Effector CD4-positive, alpha-beta T cell (primary cell): ENCODE data around the gene UQCR10.

ENCODE experiments used
- DNase-seq: peaks from one replicate; pipeline ENCODE4 v3.0.0-alpha.2; 2020

Gene UQCR10

DNA sequence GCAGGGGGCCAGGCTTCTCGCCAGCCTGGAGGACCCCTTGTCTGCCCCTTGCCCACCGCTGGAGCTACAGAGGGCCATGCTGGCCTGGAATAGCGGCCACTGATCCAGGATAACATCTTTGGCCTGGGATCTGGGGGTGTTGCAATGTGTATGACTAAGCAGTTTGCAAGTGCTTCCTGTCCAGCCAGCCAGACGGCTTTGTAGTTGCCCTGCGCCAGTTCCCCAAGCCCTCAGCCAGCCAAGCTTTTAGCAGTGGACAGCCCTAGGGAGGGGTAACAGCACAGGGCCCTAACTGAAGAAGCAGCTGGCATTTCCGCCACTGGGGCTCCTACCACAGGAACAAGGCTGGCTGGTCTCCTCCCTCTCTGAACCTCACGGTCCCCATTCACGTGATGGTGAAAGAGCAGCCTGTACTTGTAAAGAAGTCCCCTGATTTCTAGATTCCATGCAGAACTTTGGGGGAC lies 32.1 kb downstream of the UQCR10 start:
- no peak for DNase-seq

DNA sequence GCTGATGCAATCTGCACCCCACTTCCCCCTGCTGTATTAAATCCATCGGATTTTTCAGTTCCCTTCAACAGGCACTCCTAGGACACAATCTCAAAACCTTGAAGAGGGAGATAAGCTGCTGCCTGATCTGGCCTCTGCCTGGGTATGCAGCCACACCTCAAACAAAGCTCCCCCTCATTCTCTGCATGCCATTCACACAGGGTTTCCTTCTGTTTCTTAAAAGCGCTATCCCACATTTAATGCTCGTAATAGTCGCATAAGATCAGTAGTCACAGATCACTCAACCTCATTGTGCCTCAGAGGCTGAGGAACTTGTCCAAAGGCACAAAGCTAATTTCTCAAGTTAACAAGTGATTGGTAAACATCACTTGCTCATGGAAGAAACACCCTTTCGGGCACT lies 34.0 kb downstream of the UQCR10 start:
- DNase-seq, result no peak

DNA sequence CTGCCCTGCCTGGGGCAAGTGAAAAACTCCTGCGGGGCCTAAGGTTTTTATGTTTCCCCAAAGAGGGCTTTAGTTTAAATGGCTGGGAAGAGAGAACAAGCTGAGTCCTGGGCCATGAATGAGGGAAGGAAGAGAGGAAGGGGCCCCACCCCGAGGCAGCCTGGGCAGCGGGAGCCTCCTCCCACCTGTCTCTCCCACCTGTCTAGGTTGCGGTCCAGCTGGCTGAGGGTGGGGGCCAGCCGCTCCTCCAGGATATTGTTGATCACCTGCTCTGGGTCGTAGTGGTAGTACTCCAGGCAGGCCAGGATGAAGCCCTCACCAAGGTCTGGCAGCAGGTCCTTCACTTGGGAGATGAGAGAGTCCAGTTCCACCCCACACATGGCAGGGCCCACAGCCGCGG lies 34.6 kb downstream of the UQCR10 start:
- no peak for DNase-seq

DNA sequence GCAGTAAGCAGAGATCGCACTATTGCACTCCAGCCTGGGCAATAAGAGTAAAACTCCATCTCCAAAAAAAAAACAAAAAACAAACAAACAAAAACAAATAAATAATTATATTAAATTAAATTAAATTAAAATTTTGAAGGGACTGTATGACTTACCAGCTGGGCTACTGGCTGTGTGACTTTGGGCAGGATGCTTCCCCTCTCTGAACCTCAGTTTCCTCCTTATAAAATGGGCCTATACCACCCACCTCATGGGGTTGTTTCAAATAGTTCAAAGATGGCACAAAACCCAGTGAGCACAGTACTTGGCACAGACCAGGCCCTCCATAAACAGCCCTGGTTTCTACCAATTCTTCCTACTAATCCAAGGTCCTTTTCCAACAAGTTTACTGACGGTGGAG lies 36.0 kb downstream of the UQCR10 start:
- no peak for DNase-seq

DNA sequence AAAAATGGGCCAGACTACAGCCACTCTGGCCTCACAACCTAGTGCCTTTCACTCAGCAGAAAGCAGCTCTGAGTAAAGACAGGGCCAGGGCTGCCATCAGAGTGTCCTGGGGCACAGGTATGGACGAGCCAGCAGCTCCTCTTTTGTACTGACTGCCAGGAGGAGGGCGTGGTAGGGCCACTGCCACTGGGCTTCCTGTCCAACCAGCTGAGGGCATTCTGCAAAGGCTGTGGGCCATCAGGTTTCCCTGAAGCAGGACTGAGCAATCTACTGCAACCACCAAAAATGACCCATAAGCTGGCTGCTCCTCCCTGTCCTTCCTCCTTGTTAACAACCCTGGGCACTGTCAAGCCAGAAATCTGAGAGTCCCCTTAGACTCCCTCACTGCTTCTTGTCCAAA lies 37.8 kb downstream of the UQCR10 start:
- DNase-seq, result no peak

DNA sequence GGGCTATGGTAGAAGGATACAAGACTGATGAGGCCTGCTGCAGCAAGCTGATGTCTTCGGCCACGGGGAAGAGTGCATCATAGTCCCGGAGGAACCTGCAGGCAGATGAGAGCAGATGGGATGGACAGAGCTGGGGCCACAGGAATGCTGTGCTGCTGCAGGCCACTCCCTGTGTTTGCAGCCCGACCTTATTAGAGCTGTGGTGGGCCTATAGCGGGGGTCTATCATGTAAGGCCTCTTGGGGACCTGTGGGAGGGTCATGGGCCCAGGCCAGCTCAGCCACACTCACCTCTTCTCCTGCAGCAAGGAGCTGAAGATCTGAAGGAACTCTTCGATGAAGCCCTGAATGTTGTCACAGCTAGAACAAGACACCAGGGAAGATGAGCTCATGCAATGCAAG lies 39.0 kb downstream of the UQCR10 start:
- no peak for DNase-seq

DNA sequence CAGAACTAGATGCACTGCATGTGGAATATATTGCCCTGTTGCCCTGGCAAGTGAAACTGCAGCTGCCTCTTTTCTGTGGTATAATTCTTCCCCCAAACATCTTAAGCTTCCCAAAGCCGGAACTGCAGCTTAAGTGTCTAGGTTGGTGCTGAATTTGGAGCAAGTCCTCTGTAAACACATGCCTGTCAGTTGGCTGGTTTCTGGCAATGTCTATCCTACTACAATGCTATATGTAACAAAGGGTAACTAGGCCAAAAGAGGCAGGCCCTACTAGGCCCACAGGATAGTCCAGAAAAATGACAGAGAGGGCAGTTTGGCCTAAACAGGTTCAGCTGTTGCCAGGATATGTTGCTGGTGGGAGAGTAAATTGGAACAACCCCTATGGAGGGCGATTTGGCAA lies 43.0 kb downstream of the UQCR10 start:
- DNase-seq, result no peak

DNA sequence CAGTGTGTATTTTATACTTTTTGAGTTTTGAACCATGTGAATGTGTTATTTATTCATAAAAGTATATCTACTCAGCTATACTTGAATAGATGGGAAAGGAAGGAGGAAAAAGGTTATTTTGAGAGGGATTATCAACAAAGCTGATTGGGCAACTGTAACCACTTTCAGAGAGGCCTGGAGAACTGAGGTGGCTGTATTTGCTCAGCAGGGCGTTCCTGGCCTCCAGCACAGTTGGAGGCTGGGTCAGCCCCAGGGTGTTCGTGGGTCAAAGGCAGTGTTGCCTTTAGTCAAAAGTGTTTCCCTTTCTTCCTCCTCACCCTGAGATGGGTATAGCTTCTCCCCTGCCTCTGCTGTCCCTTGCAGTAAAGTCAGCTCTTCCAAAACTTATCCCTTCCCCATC lies 44.2 kb downstream of the UQCR10 start:
- DNase-seq, result no peak

DNA sequence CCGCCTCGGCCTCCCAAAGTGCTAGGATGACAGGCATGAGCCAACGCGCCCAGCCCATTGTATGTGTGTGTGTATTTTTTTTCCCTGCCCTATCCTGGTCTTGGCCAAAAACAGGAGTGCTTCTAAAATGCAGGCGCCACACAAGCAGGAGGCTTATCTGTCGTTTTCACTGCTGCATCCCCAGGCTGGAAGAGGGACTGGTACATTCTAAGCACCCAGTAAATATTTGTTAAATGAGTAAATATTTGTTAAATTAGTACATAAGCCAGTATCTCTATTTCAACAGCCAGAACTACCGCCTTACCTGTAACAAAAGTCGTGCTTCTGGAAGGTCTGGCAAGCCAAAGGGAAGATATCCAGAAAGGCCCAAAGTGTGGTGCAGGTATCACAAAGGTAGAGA lies 46.0 kb downstream of the UQCR10 start:
- no peak for DNase-seq

DNA sequence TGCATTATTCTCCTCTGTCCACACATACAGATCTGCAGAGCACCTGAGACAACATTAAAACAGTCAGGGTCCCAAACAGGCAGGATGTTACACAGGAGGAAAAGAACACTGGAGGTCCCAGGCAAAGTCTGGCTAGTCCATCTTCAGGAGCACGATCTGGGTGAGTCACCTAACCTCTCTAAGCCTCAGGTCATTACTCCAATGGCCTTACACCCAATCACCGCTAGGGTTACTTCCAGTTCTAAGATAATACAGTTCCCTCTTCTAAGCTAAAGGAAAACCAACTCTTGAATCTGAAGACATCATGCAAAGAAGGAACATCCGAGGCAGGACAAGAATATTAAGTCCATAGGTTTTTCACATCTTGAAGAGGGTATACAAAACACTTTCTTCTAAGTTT lies 46.4 kb downstream of the UQCR10 start:
- no peak for DNase-seq

DNA sequence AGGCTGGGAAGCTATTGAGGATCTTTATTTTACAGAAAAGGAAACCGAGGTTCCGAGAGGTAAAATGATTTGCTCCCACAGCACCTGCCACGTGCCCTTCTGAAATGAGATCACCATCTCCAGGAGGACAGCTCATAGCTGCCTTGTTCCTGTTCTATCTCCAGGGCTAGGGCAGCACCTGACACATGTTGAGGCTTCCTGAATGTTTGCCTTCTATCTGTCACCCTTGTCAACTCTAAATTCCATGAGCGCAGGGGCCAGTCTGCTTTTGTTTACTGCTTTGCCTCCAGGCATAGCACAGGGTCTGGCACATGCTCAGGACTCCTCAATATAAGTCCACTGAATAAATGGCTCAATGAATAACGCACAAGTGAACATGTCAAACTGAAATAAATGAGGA lies 46.8 kb downstream of the UQCR10 start:
- DNase-seq, result no peak

DNA sequence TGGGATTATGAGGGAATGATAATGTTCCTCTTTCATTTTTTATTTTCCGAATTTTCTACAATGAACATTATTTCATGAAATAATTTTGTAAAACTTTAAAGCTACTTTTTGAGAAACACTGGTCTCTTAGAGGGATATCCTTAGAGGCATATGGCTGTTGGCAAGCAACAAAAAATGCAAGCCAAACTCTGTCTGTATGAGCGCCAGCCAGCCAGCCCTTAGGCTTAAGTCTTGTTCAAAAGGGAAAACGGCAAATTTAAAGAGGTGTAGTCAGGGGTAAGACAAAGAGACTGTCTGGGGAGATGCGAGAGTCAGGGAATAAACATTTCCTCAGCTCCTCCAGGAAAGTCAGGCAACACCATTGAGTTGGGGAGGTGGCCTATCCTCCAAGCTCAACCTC lies 48.4 kb downstream of the UQCR10 start:
- no peak for DNase-seq

DNA sequence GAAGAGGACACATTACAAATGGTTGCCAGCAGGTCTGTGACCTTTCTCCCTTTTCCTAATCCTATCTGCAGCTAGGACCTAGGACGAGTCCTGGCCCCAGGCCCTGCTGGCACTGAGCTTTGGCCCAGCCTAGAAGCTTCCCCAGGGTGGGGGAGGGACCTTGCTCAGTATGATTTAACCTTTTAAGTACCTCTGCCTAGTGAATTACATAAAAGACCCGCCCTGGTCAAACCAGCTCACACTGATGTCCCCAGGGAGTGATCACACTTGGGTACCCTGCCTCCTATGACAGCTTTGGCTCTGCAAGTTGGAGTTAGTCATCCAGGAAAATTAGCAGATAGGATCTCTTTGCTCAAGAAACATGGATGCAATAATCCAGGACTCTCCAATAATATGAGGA lies 49.0 kb downstream of the UQCR10 start:
- DNase-seq, result no peak

DNA sequence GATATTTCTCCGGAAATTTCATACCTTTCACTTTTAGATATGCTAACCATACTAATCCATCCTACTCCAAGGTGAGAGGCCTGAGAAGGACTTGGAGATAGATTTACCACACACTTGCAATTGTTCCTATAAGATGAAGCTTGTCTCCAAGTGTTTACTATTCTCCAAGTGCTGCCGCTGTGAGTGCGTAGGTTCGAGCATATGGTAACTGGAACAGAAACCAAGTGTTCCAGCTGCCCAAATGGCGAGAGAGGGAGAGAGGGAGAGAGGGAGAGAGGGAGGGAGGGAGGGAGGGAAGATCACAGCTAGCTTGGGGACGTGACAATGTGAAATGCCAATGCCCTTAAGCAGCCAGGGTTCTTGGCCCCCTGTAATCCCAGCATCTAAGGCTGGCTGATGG lies 49.4 kb downstream of the UQCR10 start:
- DNase-seq, result no peak

DNA sequence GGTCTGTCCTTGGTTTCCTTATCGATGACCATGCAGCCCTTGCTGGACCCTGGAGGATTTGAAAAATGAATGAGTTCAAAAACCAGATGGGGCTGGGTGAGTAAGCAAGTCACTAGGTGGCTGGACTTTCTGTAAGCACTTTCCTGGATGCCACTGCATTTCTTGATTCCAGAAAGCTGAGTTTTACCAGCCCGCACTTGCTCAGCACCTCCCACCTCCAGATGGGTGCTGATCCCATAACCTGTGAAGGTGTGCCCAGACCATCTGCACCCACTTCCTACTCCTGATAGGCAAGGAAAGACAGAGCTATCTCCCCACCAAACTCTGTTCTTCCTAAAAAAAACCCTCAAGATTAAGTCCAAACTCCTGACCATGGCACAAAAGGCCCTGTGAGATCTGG lies 49.8 kb downstream of the UQCR10 start:
- DNase-seq, result no peak

DNA sequence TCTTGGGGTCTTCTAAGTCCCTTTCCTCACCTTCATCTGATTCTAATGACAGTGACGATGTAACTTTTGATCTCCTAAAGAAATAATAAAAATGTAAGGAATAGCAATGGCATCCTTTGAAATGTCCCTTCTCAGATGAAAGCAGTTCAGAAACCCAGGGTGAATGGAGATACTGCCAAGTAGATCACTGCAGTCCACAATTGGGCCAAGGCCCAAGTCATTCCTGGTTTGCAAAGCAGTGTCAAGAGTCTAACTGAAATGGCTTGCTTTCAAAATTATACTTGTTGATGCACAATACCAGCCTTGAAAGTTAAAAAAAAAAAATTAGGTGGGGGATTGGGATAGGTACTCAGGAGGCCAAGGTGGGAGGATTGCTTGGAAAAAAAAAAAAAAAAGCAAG lies 50.6 kb downstream of the UQCR10 start:
- no peak for DNase-seq

DNA sequence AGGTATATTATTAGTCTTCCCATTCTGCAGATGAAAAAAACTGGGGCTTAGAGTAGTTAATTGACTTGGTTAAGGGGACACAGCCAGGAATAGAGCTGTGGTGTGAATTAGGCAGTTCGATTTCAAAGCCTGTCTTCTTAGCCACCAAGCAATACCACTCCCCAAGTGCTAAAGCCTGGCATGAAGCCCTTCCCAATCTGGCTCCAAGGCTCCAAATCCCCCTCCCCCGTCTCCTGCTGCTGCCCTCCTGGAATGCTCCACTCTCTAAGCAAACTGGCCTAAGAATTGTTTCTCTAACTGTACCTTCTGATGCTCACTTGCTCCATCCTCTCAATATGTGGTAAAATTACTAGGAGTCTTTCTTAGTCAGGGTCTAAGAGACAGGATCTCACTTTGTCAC lies 52.3 kb downstream of the UQCR10 start:
- no peak for DNase-seq
